Head of caudate nucleus (tissue), 42 donors: ENCODE results near the gene ELP5.

ENCODE experiments used
- DNase-seq, 42 donors: peaks; one replicate each; pipeline versions ENCODE4 v3.0.0 to v3.0.0-alpha.2; 2020 to 2021; ENCODE audit warnings: mixed read lengths in 7 of 42
- intact Hi-C: fragments of 100-400 bp; cut with DNase I; formaldehyde crosslinking; loops from one replicate; pipeline ENCODE4 v1.15.0; 2022

Gene ELP5

DNA sequence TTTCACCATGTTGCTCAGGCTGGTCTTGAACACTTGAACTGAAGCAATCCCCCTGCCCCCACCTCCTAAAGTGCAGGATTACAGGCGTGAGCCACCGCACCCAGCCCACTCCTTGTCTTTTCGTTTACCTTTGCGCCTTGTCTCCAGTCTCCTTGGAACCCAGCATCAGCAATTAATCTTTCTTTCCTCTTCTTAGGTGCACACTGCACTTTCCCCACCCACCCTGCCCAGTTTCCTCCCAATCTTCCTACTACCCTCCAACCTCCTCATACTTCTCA is 11.7 kb downstream of the ELP5 start:
- intact Hi-C loops, result no loop called here

DNA sequence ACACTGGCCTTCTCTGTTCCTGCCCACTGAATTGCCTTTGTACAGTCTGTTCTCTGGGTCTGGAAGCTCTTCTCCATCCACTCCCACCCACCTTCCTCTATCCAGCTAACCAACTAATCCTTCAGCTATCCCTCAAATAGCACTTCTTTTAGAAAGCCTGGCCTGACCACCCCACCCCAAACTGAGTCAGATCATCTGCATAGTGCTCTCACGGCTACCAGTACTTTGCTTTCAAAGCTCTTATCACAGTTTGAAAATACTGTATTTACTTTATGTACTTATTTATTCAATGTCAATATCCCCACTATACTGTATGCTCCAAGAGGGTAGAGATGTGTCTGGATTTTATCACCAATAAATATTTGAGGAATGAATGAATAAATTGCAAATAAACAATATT is 14.8 kb downstream of the ELP5 start:
- intact Hi-C loops, result no loop called here
- no peak for DNase-seq

More for the DNA sequence above, 11.7 kb downstream of the ELP5 start:
- no peak for DNase-seq

DNA sequence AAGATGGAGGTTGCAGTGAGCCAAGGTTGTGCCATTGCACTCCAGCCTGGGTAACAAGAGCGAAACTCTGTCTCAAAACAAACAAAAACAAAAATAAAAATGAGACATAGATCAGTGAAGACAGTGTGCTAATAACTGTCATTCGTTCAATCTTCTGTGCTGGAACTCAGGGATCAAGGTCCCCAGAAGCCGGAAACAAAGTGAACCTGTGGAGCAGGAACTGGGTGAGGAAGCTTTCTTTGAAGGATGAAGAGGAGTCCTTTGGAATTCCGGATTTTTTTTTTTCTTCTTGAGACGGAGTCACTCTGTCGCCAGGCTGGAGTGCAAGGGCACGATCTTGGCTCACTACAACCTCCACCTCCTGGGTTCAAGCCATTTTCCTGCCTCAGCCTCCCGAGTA is 27.4 kb downstream of the ELP5 start:
- intact Hi-C loops, result no loop called here
- DNase-seq, result no peak

DNA sequence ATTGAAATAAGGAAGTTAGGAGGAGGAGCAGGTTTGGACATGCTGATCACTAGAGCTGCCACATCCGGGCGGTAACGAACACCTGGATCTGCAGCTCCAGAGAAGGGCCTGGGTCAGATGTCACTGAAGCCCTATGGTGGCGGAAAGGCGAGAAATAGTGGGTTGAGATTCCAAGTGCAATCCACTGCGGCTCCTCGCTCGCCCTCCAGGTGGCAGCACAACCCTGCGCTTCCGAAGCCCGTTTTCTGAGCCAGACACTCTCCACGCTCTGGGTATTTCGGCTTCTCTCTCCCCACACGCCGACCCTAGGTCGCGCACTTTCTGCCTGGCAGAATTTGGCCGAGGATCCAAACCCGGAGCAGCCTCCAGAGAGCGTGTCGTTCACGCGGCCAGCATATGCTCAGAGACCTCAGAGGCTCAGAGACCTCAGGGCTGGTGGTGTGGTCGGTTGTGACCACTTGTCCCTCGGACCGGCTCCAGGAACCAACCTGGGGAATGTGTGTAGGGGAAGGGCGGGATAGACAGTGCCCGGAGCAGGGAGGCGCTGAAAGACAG is 28.6 kb downstream of the ELP5 start:
- intact Hi-C loops, result no loop called here
- peak; percentile 66 to 93 (median 86) for DNase-seq

DNA sequence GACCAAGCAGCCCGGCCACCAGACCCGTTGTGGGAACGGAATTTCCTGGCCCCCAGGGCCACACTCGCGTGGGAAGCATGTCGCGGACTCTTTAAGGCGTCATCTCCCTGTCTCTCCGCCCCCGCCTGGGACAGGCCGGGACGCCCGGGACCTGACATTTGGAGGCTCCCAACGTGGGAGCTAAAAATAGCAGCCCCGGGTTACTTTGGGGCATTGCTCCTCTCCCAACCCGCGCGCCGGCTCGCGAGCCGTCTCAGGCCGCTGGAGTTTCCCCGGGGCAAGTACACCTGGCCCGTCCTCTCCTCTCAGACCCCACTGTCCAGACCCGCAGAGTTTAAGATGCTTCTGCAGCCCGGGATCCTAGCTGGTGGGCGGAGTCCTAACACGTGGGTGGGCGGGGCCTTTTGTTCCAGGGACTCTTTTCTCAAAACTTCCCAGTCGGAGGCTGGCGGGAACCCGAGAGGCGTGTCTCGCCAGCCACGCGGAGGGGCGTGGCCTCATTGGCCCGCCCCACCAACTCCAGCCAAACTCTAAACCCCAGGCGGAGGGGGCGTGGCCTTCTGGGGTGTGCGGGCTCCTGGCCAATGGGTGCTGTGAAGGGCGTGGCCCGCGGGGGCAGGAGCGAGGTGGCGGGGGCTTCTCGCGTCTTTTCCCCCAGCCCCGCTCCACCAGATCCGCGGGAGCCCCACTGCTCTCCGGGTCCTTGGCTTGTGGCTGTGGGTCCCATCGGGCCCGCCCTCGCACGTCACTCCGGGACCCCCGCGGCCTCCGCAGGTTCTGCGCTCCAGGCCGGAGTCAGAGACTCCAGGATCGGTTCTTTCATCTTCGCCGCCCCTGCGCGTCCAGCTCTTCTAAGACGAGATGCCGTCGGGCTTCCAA is 29.3 kb downstream of the ELP5 start, which contains the start of gene SLC2A4:
Gene SLC2A4 (plus strand): TSS at position 645 of the 879 bp plus-strand sequence. CDS start 217 bp downstream, at position 862.
- intact Hi-C loops, result no loop called here

DNA sequence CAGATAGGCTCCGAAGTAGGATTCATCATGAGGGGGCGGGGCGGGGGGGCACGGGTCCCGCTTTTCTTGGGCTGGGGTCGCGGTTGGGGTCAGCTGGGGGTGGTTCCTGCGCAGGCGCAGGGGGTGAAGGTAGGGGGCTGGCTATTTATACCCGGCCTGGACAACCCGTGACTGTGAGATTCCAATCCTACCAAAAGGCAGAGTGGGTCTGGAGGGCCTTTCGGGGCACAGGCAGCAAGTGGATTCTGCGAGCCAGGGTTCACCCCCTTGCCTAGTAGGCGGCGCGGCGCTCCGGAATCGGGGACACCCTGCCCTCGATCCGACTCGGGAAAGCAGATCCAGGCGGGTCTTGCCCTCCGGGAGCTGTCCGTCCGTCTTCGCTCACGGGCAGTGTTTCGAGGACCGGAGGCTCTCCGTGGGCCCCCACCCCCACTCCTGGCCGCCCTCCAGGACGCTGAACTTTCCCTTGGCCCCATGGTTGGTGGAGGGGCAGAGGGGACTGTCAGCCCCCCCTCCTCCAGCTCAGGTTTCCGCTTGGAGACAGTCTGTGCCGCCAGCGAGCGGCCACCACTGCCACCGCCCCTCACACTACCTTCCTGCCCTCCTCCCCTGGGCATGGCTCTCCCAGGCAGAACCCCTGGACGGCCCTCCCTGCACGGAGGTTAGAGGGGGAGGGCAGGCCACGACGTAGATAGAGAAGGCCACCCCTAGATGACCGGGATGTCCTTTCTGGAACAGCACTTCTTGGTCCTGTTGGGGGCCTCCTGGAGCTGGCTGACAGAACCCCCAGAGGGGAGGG is 30.1 kb downstream of the ELP5 start:
- intact Hi-C loops, result no loop called here
- no peak for DNase-seq

More for the DNA sequence above, 29.3 kb downstream of the ELP5 start, which contains the start of gene SLC2A4:
- peak; percentile 64 to 89 (median 80) for DNase-seq

DNA sequence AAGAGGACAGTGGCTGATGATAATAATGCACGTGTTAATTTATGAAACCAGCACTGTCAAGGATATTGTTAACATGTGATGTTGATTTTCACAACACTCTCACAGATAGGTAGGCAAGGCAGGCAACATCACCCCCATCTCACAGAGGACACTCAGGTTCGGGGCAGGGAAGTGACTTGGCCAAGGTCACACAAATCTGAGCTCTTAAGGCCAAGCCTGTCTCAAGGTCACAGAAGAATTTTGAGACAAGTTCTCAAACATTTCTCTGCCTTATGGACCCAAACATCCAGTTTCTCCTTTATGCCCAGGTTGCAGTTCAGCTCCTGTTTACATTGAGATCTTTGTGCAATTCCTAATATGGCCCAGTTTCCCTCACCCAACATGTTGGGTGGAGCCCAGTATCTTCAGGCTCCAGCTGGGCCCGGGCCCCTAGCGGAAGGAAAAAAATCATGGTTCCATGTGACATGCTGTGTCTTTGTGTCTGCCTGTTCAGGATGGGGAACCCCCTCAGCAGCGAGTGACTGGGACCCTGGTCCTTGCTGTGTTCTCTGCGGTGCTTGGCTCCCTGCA is 30.8 kb downstream of the ELP5 start:
- no peak for DNase-seq
- intact Hi-C loops, result no loop called here

DNA sequence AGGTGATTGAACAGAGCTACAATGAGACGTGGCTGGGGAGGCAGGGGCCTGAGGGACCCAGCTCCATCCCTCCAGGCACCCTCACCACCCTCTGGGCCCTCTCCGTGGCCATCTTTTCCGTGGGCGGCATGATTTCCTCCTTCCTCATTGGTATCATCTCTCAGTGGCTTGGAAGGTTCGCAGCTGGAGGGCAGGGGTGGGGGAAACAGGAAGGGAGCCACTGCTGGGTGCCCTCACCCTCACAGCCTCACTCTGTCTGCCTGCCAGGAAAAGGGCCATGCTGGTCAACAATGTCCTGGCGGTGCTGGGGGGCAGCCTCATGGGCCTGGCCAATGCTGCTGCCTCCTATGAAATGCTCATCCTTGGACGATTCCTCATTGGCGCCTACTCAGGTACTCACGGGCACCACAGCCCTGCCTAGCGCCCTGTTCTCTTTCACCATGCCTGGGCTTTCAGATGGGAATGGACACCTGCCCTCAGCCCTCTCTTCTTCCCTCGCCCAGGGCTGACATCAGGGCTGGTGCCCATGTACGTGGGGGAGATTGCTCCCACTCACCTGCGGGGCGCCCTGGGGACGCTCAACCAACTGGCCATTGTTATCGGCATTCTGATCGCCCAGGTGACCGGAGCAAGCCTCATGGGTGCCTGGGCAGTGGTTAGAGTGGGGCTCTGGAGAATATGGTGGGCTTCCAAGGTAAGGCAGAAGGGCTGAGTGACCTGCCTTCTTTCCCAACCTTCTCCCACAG is 31.6 kb downstream of the ELP5 start:
- DNase-seq, result no peak
- intact Hi-C loops, result no loop called here

DNA sequence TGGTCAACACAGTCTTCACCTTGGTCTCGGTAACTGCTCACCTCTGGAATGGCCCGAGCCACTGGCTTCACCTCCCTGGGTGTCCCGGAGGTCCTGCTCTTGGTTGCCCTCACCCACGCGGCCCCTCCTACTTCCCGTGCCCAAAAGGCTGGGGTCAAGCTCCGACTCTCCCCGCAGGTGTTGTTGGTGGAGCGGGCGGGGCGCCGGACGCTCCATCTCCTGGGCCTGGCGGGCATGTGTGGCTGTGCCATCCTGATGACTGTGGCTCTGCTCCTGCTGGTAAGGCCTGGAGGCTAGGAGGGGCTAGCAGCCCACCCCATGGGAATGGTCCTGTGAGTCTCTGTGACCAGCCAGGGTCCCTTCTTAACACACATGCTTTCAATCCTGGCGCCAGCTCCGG is 32.9 kb downstream of the ELP5 start:
- intact Hi-C loops, result no loop called here
- no peak for DNase-seq

DNA sequence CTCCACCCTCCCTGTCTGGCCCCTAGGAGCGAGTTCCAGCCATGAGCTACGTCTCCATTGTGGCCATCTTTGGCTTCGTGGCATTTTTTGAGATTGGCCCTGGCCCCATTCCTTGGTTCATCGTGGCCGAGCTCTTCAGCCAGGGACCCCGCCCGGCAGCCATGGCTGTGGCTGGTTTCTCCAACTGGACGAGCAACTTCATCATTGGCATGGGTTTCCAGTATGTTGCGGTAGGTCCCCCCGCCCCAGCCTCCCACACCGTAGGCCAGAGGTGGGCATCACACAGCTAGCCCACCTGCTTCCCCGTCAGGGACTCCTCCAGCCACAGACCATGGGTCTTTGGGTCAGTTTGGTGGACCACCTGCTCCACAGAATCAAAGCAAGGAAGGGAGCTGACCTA is 33.7 kb downstream of the ELP5 start:
- no peak for DNase-seq
- intact Hi-C loops, result no loop called here

DNA sequence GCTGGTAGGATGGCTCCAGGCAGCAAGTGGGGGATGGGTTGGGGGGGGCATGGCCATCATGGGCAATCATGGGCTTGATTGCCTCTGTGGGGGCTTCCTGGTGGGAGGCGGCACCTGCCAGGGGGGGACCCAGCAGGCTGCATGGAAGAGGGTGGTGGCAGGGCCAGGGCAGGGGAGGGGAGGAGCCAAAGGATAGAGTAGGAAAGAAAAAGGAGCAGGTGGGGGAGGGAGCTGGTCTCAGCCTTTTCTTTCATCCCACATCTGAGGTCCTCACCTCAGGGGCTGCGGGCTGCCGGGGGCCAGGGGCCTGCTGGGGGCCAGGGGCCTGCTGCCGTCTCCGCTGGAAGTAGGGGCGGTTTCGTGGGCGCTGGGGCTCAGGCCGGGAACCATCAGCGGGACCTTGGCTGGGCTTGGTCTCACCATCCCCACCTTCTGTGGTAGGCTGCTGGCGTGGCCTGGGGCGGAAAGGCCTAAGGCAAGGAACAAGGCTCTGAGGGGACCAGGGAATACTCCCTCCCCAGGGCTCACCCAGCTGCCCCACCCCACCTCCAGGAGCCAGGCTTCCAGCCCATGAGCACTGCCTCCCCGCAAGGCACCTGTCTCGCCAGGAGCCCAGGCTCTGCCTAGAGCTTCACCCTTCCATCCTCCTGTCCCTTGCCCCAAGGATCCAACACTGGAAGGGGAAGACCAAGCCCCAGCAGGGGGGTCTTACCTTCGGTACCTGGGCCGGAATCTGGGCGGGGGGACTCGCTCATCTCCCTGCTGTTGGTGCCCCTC is 37.4 kb downstream of the ELP5 start:
- no peak for DNase-seq
- intact Hi-C loops, result no loop called here

DNA sequence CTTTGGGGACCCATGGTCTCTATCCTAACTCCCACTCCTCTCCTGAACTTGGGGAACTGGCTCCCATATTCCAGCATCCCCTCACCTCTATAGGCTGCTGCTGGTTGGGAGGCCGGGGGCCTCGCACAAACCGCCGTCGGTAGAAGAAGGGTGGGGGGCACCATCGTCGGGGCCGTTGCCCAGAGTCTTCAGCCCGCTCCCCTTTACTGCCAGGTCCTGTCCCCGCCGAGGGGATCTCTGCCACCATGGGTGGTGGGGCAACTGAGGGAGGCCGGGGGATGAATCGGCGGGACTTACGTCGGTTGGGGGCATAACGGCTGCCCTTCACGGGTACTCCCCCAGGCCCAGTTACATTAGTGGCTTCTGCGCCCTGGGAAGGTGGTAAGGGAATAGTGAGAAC is 38.2 kb downstream of the ELP5 start:
- intact Hi-C loops, result no loop called here
- DNase-seq, result no peak

DNA sequence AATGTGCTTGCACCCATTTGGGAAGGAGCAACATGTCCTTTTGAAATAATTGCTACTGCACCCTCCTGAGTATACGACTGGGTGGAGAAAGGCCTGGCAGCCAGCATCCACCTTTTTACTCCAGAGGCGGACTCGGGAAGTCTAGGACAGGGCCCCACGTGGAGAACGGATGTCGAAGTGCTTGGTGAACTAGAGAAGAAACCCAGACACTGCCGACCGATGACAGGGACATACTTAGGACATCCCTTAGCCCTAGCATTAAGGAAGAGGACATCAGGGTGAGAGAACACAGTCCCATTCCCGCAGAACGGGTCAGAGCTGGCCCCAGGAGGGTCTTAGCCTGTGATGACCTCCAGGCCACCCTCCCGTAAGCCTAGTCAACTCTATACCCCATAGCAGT is 38.7 kb downstream of the ELP5 start:
- intact Hi-C loops, result no loop called here
- DNase-seq, result no peak

DNA sequence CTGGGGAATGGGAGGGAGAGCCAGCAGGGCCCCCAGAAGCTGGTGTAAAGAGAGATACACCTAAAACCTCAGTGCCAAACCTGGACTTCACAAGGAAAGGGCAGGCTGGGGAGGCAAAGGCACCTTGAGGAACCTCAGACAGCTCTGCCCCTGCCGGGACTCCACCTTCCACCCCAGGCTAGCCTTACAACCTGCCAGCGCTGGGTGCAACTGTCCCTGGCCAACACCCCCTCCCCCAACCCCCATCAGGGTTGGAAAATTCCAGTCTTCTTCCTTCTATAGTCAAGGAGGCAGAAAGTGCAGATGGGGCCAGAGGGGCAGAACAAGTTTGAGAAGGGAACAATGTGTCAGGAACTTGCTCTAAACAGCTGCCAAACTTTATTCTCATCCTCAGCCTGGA is 40.2 kb downstream of the ELP5 start:
- intact Hi-C loops, result no loop called here

DNA sequence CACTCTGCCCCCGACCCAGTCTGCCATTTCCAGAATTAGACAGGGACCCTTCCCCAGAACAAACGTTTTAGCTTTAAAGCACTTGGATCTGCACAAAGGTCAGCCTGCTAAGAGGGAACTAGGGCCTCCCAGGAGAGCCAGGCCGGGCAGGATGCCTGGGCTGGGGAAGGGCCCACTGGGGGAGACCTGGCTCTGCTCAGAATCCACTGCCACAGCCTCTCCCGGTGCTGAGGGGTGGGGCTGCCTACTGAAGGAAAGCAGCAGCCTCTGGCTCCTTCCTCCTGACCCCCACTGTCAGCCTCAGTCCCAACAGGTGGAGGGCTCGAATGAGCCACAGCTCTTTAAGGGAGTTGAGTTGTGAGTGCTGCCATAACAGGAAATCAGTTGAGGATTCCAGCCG is 40.7 kb downstream of the ELP5 start:
- DNase-seq, result peak in 3 of 42 donors; percentile 15 to 30 (median 28)
- intact Hi-C loops, result no loop called here

More for the DNA sequence above, 40.2 kb downstream of the ELP5 start:
- DNase-seq, result no peak

DNA sequence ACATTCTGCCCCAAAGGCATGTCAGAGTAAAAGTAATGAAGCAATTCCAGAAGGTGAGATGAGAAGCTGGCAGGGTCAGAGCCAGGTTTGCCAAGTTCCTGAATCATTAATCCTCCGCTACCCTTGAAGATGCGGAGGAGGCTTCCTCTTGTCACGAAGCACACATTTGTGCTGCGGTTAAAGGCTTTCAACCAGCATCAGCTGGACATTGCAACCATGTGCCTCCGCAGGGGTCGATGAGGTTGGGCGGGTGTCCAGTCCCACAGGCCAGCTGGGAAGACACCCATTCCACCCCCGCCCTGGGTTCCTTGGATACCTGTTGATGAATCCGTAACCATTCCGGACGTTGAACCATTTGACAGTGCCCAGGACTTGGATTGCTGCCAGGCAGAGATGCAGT is 41.1 kb downstream of the ELP5 start:
- intact Hi-C loops, result no loop called here
- DNase-seq, result no peak

DNA sequence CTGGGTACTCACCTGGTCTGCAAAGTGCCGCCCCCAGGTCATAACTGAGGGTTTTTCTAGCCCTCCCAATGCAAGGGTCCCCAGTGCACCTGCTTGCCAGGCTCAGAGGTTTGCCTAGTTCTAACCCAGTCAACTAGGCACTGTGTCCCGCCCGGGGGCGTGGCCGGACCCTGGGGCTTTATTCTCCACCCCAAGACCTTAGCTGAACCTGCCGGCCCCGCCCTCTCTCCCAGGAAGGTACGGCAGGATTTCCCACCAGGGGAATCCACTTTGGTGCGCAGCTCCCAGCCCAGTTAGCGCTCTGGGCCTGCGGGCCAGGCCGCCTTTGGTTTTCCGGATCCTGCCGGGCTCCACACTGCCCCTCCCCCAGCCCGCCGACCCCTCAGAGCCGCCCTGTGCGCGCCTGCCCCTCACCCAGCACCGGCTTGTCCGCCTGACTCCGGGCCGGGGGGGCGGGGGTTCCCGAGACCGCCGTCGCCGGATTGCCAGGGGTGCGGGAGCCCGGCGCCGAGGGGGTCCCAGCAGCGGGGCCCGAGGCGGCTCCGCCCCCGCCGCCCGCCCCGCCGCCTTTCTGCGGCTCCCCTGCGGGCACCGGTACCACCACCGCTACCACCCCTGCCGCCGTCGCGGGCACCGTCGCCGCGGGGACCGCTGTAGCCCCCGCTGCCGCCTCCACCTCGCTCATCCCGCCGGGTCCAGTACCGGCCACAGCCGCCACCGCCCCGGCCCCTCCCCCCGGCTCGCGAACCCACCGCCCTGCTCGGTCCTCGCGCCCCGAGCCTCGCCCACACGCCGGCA is 42.0 kb downstream of the ELP5 start:
- DNase-seq, result no peak

More for the DNA sequence above, 42.0 kb downstream of the ELP5 start:
- intact Hi-C loops, result no loop called here
